Measurements from ENCODE around the gene TTC38.

The TTC38 gene

GRCh38 chr22:46292173-46292572 is 24.4 kb downstream of the TTC38 start (continued):
- TF ChIP-seq BCL6B (tag by site-specific recombination; IDR thresholded peaks at IDR 0.05) (no peak), AEBP2 (tag by site-specific recombination; IDR thresholded peaks at IDR 0.05; ENCODE audit: borderline replicate concordance) (no peak), ZBTB10 (tag by site-specific recombination; IDR thresholded peaks at IDR 0.05) (no peak), HOXA7 (CRISPR knock-in tag; IDR thresholded peaks at IDR 0.05; ENCODE audit: borderline replicate concordance) (no peak), ZNF621 (tag by site-specific recombination; IDR thresholded peaks at IDR 0.05) (no peak), ZNF324 (tag by site-specific recombination; IDR thresholded peaks at IDR 0.05) (no peak)

GRCh38 chr22:46292732-46293131 is 24.9 kb downstream of the TTC38 start:
- POLR2A ChIA-PET, result interaction anchor here (1.4 kb wide), 1 partner anchor 42 kb away, joined by 3 read pairs; the partner anchor contains the start of gene CDPF1
- no peak overlapping the region for H3K27ac ChIP-seq (ENCODE audit: extremely low read depth, low read depth, low read length)

More at GRCh38 chr22:46292732-46293131, 24.9 kb downstream of the TTC38 start:
- TF ChIP-seq PRDM1 (tag by site-specific recombination; IDR thresholded peaks at IDR 0.05) (no peak), ZNF843 (tag by site-specific recombination; IDR thresholded peaks at IDR 0.05) (no peak), ZNF645 (tag by site-specific recombination; IDR thresholded peaks at IDR 0.05) (no peak), KLF9 (tag by site-specific recombination; IDR thresholded peaks at IDR 0.05; ENCODE audit: low read depth) (no peak), ZNF747 (tag by site-specific recombination; IDR thresholded peaks at IDR 0.05) (no peak), AEBP2 (tag by site-specific recombination; IDR thresholded peaks at IDR 0.05; ENCODE audit: borderline replicate concordance) (no peak), ZNF610 (tag by site-specific recombination; IDR thresholded peaks at IDR 0.05; ENCODE audit: borderline replicate concordance) (no peak), ZNF23 (tag by site-specific recombination; IDR thresholded peaks at IDR 0.05; ENCODE audit: borderline replicate concordance) (no peak), ZNF621 (tag by site-specific recombination; IDR thresholded peaks at IDR 0.05) (no peak), ZNF433 (tag by site-specific recombination; IDR thresholded peaks at IDR 0.05; ENCODE audit: low read depth) (no peak), ZNF362 (tag by site-specific recombination; IDR thresholded peaks at IDR 0.05) (no peak), ZNF211 (tag by site-specific recombination; IDR thresholded peaks at IDR 0.05; ENCODE audit: low read depth) (no peak), ZNF555 (tag by site-specific recombination; conservative IDR thresholded peaks at IDR 0.05) (no peak), ZBTB48 (tag by site-specific recombination; IDR thresholded peaks at IDR 0.05) (no peak), TRIM28 (IDR thresholded peaks at IDR 0.05; ENCODE audit: borderline replicate concordance, low read length) (no peak), KLF1 (tag by site-specific recombination; IDR thresholded peaks at IDR 0.05) (no peak)
- Histone ChIP-seq H3K36me3 (ENCODE audit: control insufficient read depth in 2 of 2, insufficient read depth in 1 of 2, low read length in 2 of 2) (peaks cover 10 to 57% of the 10 kb centered on the region in 2 experiments; a peak in 2 of 3 replicates), H3K4me3 (ENCODE audit: low read depth, low read length) (no peak overlapping the region), H3K4me1 (ENCODE audit: control insufficient read depth, insufficient read depth, low read length) (peaks cover 8% of the 10 kb centered on the region), H3K9me3 (ENCODE audit: control insufficient read depth, insufficient read depth, low read depth, low read length) (no peaks in the 10 kb centered on the region)
- CTCF ChIA-PET, result no interaction called here
